ENCODE measurements around the gene MAPT.

MAPT gene

GRCh38 chr17:45863857-45864654, 30.3 kb upstream of the MAPT start:
- DNase-seq, result no peak

GRCh38 chr17:45867171-45867570, 27.2 kb upstream of the MAPT start:
- DNase-seq, result no peak

GRCh38 chr17:45867702-45868101, 26.7 kb upstream of the MAPT start:
- no peak for DNase-seq

- no peak for DNase-seq
Measured at GRCh38 chr17:45868276-45868675, 26.1 kb upstream of the MAPT start.

GRCh38 chr17:45869676-45870341, 24.5 kb upstream of the MAPT start:
- DNase-seq, result no peak

DNA sequence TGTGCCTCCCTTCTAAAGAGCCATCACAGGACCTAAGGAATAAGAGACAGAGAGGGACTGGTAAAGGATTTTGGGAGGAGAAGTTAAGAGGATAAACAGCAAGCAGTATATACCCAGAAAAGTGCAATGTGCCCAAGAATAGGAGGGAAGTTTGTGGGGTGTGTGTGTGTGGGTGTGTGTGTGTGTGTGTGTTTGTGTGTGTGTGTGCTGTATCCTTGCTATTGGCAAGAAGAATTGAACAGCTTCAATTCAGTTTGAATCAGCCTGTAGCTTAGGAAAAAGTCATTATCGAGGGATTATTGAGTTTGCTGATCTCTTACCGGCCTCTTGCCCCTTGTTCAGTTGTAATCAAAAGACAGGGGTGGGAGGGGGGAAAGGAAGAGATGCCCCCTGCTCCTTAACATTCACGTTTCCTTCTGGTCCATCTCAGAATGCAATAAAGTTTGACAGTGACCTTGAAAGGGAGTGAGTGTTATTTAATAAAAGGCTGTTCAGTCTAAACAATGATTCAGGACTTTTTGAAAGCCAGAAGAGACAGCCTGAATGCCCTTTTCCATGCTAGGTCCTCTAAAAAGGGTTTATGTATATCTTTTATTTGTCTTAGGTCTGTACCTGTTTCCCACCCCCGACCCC, 23.9 kb upstream of the MAPT start:
- DNase-seq, result no peak

GRCh38 chr17:45871718-45872117, 22.6 kb upstream of the MAPT start:
- no peak for DNase-seq

- DNase-seq, result peak; percentile 24 to 25
Measured at GRCh38 chr17:45873728-45874127, 20.6 kb upstream of the MAPT start.

DNA sequence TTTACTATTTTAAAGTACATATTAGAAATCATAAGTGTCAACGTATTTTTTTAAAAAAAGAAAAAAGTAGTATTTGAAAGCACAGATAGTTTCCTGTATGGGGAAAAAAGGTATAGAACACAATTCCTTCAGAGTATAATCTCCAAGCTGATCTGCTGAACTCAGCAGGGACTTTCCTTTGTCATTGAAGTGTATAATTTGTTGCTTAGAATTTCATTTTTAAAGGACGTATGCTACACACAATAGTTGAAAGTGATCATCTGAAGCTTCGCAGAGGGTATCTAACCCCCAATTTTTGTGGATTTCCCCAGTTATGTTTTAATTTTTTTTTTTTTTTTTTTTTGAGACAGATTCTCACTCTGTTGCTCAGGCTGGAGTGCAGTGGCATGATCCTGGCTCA, 20.2 kb upstream of the MAPT start:
- DNase-seq, result no peak

DNA sequence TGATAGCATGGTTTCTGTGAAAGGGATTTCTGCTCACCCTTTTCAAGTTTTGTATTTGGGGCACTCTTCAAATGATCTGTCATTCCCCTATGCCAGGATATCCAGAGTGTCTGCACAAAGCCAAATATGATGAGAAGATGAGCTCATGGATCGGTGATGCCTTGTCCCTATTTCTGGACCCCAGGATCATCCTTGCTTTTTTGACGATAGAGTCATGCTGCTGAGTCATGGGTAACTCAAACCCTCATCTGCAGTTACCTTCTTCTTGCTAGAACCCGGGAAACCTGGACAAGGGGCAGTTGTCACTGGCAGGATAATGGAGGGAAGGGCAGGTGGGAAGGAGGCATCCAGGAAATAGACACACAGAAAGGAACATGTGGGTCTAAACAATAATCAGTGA, 17.8 kb upstream of the MAPT start:
- no peak for DNase-seq

- DNase-seq, result no peak
Measured at GRCh38 chr17:45877467-45877866, 16.9 kb upstream of the MAPT start.

DNA sequence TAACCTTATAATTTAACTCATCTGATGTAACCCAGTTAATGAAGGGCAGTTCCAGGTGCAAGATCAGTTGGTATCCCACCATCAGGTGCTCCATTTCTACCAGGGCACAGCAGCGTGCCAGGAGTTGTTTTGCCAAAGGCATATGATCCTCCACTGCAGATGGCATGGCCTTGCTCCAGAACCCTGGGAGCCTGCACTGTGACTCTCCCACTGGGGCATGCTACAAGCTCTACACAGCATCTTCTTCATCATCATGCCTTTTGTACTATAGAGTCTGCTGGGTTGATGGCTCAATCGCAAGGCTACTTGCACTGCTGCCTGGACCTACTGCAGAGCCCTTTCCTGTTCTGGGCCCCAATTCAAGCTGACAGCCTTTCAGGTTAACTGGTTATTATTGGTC, 11.3 kb upstream of the MAPT start:
- no peak for DNase-seq

DNA sequence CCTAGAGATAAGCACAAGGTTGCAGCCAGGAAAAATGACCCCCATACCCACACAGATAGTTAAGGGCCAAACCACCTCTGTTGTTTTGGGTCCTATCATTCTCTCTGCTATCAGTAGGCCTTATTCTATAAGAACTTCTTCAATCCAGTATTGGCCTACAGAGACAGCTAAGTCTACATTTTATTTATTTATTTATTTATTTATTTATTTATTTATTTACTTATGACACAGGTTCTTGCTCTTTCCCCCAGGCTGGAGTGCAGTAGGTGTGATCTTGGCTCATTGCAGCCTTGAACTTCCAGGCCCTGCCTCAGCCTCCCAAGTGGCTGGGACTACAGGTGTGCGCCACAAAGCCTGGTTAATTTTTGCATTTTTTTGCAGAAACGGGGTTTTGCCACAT, 7.5 kb upstream of the MAPT start:
- no peak for DNase-seq

DNA sequence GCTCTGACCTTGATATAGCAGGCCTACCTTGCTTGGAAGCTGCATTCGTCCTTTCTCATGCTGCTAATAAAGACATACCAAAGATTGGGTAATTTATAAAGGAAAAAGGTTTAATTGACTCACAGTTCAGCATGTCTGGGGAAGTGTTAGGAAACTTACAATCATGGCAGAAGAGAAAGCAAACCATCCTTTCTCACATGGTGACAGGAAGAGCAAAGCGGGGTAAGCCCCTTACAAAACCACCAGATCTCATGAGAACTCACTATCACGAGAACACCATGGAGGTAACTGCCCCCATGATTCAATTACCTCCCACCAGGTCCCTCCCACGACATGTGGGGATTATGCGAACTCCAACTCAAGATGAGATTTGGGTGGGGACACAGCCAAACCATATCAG, 6.0 kb upstream of the MAPT start:
- no peak for DNase-seq

DNA sequence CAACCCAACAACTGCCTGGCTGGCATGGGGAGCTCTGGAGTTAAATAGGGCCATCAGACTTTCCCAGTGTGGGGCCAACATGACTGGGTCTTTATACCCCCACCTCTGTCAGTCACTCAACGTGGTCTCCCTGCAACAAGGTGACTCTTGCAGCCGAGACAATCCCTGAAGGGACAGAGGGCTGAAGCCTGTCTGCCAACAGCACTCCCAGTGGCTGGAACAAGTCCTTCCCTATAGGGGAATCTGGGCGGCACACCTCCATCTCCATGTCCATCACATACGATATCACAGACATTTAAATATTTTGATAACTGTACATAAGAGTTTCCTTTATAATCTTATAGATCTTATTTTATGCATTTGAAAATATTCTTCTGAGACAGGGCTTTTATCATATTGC, 4.8 kb upstream of the MAPT start:
- DNase-seq, result no peak

- no peak for DNase-seq
Measured at GRCh38 chr17:45893725-45894021, 681 bp upstream of the MAPT start.

DNA sequence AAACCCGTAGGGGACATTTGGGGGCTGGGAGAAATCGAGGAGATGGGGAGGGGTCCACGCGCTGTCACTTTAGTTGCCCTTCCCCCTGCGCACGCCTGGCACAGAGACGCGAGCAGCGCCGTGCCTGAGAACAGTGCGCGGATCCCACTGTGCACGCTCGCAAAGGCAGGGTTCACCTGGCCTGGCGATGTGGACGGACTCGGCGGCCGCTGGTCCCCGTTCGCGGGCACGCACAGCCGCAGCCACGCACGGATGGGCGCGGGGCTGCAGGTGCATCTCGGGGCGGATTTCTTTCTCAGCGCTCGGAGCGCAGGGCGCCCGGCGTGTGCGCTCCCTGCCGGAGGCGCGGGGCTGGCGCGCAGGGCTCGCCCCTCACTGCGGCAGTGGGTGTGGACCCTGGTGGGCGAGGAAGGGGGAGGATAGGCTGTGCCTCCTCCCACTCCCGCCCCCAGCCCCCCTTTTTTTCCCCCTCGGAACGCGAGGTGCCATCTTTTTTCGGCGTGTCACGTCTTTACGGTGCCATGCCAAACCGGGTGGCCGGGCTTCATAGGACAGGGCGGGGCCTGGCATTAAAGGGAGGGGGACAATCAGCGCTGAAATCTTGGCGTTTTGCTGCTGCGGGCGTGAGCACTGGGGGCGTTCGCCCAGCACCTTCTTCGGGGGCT, 1.1 kb downstream of the MAPT start:
- DNase-seq, result peak; percentile 18 to 28

DNA sequence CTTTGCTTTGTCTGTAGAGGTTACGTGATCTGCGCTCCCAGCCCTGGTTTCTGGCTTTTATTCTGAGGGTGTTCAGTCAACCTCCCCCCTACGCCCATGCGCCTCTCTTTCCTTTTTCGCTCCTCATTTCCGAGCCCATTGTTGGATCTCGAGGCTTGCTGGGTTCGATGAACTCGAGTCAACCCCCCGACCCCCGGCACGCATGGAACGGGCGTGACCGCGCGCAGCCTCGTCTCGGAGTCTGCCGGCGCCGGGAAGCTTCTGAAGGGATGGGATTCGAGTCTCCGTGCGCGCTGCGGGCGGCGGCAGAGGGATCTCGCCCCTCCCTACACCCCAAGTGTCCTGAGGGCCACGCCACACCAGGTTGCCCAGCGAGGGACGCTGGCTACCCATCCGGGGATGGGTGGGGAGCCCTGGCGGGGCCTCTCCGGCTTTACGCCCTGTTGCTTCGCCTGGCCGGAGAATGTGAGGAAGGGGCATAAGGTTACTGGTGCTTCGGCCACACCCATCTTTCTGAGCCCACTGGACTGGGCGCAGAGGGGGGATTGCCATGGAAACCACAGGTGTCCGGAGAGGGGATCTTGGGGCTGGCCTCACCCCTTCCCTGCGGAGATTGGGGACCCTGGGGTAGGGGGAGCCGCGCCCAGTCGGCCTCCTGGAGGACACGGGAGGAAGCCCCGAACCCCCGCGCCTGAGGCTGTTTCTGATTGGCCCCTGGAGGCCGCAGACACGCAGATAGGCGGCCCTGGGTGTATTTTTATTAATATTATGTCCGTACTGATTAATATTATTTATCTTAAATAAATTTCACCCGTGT, 1.8 kb downstream of the MAPT start:
- no peak for DNase-seq

DNA sequence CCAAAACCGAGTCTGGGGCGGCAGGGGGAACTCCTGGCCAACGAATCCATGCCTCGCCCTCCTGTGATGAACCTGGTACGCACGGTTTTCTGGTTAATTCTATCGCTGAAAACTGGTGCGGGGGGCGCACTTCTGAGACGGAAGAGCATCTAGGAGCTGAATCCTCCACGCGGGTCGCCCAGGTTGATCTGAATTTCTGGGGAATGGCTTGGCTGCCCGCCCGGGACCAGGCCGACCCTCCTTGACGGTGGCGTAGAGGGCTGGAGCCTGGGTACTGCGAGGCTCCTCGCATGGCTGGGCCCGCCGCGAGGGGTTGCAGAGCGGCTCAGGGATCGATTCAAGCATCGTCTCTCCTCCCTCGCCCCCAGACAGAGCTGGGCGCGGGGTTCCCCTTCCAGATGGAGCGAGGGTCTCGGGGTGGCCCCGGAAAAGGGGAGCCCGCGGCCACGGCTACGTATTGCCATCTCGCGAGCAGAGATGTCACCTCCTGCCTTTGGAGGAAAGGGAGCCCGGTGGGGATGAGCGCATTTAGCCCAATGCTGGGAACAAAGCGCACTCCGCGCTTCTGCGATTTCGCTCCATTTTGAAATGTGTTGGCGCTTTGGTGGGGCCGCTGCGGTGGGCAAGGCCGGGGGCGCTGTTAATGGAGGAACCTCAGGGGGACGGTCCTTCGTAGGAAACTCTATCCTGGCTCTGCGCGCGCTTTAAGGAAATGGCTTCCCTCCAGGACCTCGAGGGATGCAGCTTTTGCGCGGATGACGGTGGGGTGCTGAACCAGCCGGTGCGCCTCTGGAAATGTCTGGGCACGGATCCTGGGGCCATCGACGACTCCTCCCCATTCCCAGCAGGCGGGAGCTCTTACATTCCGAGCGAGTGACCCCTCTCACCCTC, 2.7 kb downstream of the MAPT start:
- no peak for DNase-seq

- no peak for DNase-seq
Measured at GRCh38 chr17:45900136-45900535, 5.8 kb downstream of the MAPT start.

GRCh38 chr17:45900723-45901415, 6.5 kb downstream of the MAPT start:
- no peak for DNase-seq

Measured in activated CD4-positive, alpha-beta T cell treated with anti-CD3 and anti-CD28 coated beads, Interleukin-2, amount 50 U/mL, for 4 hours (primary cell).